HepG2 (cell line): ENCODE results near the gene AK4. TPM values are rescaled to one million over a fixed set of nuclear protein-coding genes. Genes with fewer than 3 reads are reported as not detected.
A peak's percentile ranks its signal among the peaks of the same experiment; 100 is the strongest.

ENCODE experiments used
- ATAC-seq: fragments of 200-7000 bp; cut with Tn5 transposase; 3 replicates; pipeline ENCODE4 v1.9.1; 2020; ENCODE audit warnings: mild to moderate bottlenecking, moderate library complexity
- BruUV-seq: library from RNA; stranded (reverse); fragments of 400-500 nt; replicated peaks from 2 replicates; lab custom pipeline; 2021; lab: Mats Ljungman, UMichigan
- CTCF ChIA-PET: fragments of 300-600 bp; formaldehyde crosslinking; extraction: SDS; loops from one replicate; lab custom pipeline; 2021; ENCODE audit warnings: low total read pairs, inconsistent platforms, low intra/inter-chr PET ratio; lab: Yijun Ruan, JAX
- POLR2A ChIA-PET: fragments of 350-600 bp; sonication (Branson Sonifier 250); formaldehyde crosslinking; loops from one replicate; lab custom pipeline; 2020; ENCODE audit warnings: antibody characterized with exemption, inconsistent platforms; lab: Yijun Ruan, JAX
- DNase-seq: peaks from one replicate; pipeline ENCODE4 v3.0.0-alpha.2; 2015; ENCODE audit warnings: low spot score
- FAIRE-seq: peaks from 3 replicates; lab custom pipeline; 2011; peaks lifted over from hg19 to GRCh38; lab: Jason Lieb, UNC
- H2AFZ ChIP-seq: one replicate; pipeline ENCODE4 v1.6.1; 2011; ENCODE audit warnings: low read length, inconsistent platforms
- H3K27ac ChIP-seq: fragments of 300-600 bp; 3 replicates; pipeline ENCODE4 v1.8.0; 2011; ENCODE audit warnings: mixed run types, mild to moderate bottlenecking, mixed read lengths, low read length, inconsistent platforms; ENCODE audit not compliant: insufficient read depth; ENCODE audit errors: extremely low read length
- H3K27me3 ChIP-seq, 2 experiments: fragments of 200-600 bp in 1 of 2; 2 replicates in 1 of 2; 3 replicates in 1 of 2; pipeline versions ENCODE4 v1.6.0 to v1.8.0; 2011; ENCODE audit warnings: low read length in 2 of 2, mild to moderate bottlenecking in 2 of 2, moderate library complexity in 2 of 2, inconsistent platforms in 1 of 2; ENCODE audit not compliant: insufficient read depth in 2 of 2, control insufficient read depth in 1 of 2
- H3K36me3 ChIP-seq, 2 experiments: fragments of 200-600 bp in 1 of 2; replicated peaks in 1 of 2; 2 replicates in 1 of 2; 3 replicates in 1 of 2; pipeline versions ENCODE4 v1.5.1 to v1.8.0; 2011; ENCODE audit warnings: low read length in 2 of 2, inconsistent platforms in 1 of 2; ENCODE audit not compliant: insufficient read depth in 2 of 2, control insufficient read depth in 1 of 2
- H3K4me1 ChIP-seq: 2 replicates; pipeline ENCODE4 v1.5.1; 2012; ENCODE audit warnings: low read length, inconsistent platforms; ENCODE audit not compliant: insufficient read depth
- H3K4me2 ChIP-seq: 2 replicates; pipeline ENCODE4 v1.6.0; 2011; ENCODE audit warnings: low read depth, low read length, inconsistent platforms
- H3K4me3 ChIP-seq, 3 experiments: fragments of 200-600 bp in 1 of 3; sonication (generic), shearing (Covaris generic) in 1 of 3; replicated peaks in 1 of 3; 2 replicates each; pipeline ENCODE4 v1.5.1; 2011 to 2016; ENCODE audit warnings: low read length in 3 of 3, inconsistent platforms in 2 of 3, low read depth in 2 of 3, mild to moderate bottlenecking in 2 of 3, control low read depth in 1 of 3, mixed read lengths in 1 of 3; ENCODE audit not compliant: insufficient read depth in 1 of 3
- H3K79me2 ChIP-seq: one replicate; pipeline ENCODE4 v1.6.1; 2011; ENCODE audit warnings: low read length, inconsistent platforms; ENCODE audit not compliant: insufficient read depth
- H3K9ac ChIP-seq: 2 replicates; pipeline ENCODE4 v1.6.0; 2011; ENCODE audit warnings: mild to moderate bottlenecking, low read depth, low read length, inconsistent platforms; ENCODE audit not compliant: insufficient read depth
- H3K9me3 ChIP-seq: 2 replicates; pipeline ENCODE4 v1.5.1; 2012; ENCODE audit warnings: mild to moderate bottlenecking, low read length
- H4K20me1 ChIP-seq: 2 replicates; pipeline ENCODE4 v1.6.0; 2011; ENCODE audit warnings: inconsistent platforms, mild to moderate bottlenecking, low read length, moderate library complexity; ENCODE audit not compliant: insufficient read depth
- ATF1 ChIP-seq: IDR thresholded peaks from 2 replicates; pipeline ENCODE4 v1.6.1; 2016; ENCODE audit warnings: mild to moderate bottlenecking, control low read depth
- CEBPB ChIP-seq: IDR thresholded peaks from 2 replicates; pipeline ENCODE4 v1.6.1; 2011; ENCODE audit warnings: low read depth, low read length, improper control_type of control experiment, borderline replicate concordance
- CEBPG ChIP-seq: IDR thresholded peaks from 2 replicates; pipeline ENCODE4 v1.6.1; 2016
- HNF1B ChIP-seq: sonication (generic); formaldehyde crosslinking; IDR thresholded peaks from 2 replicates; pipeline ENCODE4 v1.5.1; 2020; ENCODE audit warnings: mild to moderate bottlenecking, moderate library complexity, missing genetic modification reagents
- MAFF ChIP-seq: IDR thresholded peaks from 2 replicates; pipeline ENCODE4 v1.6.1; 2011; ENCODE audit warnings: low read depth, low read length, improper control_type of control experiment
- MAFK ChIP-seq, 2 experiments: IDR thresholded peaks in 1 of 2; conservative IDR thresholded peaks in 1 of 2; 2 replicates each; pipeline ENCODE4 v1.6.1; 2011; ENCODE audit warnings: improper control_type of control experiment in 2 of 2, low read length in 2 of 2
- NFYC ChIP-seq: IDR thresholded peaks from 2 replicates; pipeline ENCODE4 v1.6.1; 2016; ENCODE audit warnings: missing genetic modification reagents, missing compliant biosample characterization
- WGBS: methylation state at CpG from one replicate; pipeline ENCODE4 v1.1.6; 2017; ENCODE audit warnings: low lambda C conversion rate; 5-methylcytosine and 5-hydroxymethylcytosine counted together
- in situ Hi-C: cut with HindIII; loops from 2 replicates; pipeline ENCODE4 v1.10.0; 2017; ENCODE audit warnings: low pct_unique_long_range_greater_than_20kb; ENCODE audit not compliant: extremely low pct_ligation_motif_present
- intact Hi-C: fragments of 100-400 bp; cut with micrococcal nuclease; formaldehyde crosslinking; loops from one replicate; pipeline ENCODE4 v1.10.0; 2022; ENCODE audit not compliant: unreplicated experiment
- polyA plus RNA-seq, 8 experiments: library from polyadenylated mRNA; depleted of rRNA in 3 of 8; stranded (reverse) in 7 of 8; unstranded in 1 of 8; fragments of >200 nt; fragmentation: Illumina TruSeq in 4 of 8; extraction: Trizol in 4 of 8; gene quantifications; 2 replicates each; pipeline versions ENCODE4 v1.2.1 to v1.2.3, GENCODE V29; 2011 to 2016; ENCODE audit warnings: low read depth in 4 of 8, missing spikeins in 1 of 8, mixed read lengths in 1 of 8; ENCODE audit not compliant: insufficient read depth in 1 of 8
- total RNA-seq, 5 experiments: library from RNA; depleted of rRNA; stranded (reverse); fragments of >200 nt; fragmentation: Illumina TruSeq; extraction: Trizol; gene quantifications; 2 replicates each; pipeline ENCODE4 v1.2.3, GENCODE V29; 2016; ENCODE audit warnings: low read depth in 1 of 5

Gene AK4
- total and polyA plus RNA-seq, 2 of the 13 experiments (the other 11 are each of a cell fraction or from before 2014, with no cell fraction given): 110 to 160 TPM

GRCh38 chr1:65170511-65171142 is 22.6 kb downstream of the AK4 start:
- DNase-seq: no peak
- TF ChIP-seq CEBPG (CRISPR knock-in tag): 0 out of 2 replicates have a peak, but pooled peaks have one; percentile 16
- TF ChIP-seq MAFK (conservative IDR thresholded peaks at IDR 0.05 in 1 of 2, IDR thresholded peaks at IDR 0.05 in 1 of 2; ENCODE audit: low read length in 2 of 2): peak; percentile 97 to 98
- TF ChIP-seq NFYC (CRISPR knock-in tag): no peak
- TF ChIP-seq CEBPB: peak; percentile 70
- TF ChIP-seq MAFF: peak; percentile 97
- no peak for TF ChIP-seq ATF1 (CRISPR knock-in tag)
- TF ChIP-seq HNF1B (CRISPR knock-in tag): no peak
- Histone ChIP-seq H3K9ac (no peak overlapping the region), H4K20me1 (peaks cover 50% of the 10 kb centered on the region), H3K4me3 (no peak overlapping the region), H3K27me3 (no peaks in the 10 kb centered on the region), H3K9me3 (no peaks in the 10 kb centered on the region), H3K4me2 (no peak overlapping the region), H3K79me2 (peaks cover 97% of the 10 kb centered on the region), H3K4me1 (peaks cover 90% of the 10 kb centered on the region), H3K27ac (peak overlapping the region; percentile 44), H3K36me3 (no peaks in the 10 kb centered on the region; a peak in 2 of 5 replicates), H2AFZ (no peak overlapping the region)
- POLR2A ChIA-PET: interaction anchor here (3.7 kb wide), 1 partner anchor 11 kb away, joined by 33 read pairs; no protein-coding TSS in a partner anchor
- no TSS peak for BruUV-seq
- peak; percentile 39 for FAIRE-seq
- intact Hi-C loops: loop anchor here (5.0 kb wide), 1 partner anchor 37 kb away; no protein-coding TSS in a partner anchor
- in situ Hi-C loops: no loop called here
- WGBS: 84% methylated on average over 10 of the region's 10 CpGs
- ATAC-seq: peak; percentile 27; the same call in 2 of the 3 replicates
- CTCF ChIA-PET: no interaction called here
